NCI-H128 (cell line): ENCODE data around the gene DGKG.

Experiments
- DNase-seq: peaks from one replicate; lab custom pipeline; 2025; ENCODE audit not compliant: unreplicated experiment; lab: John Stamatoyannopoulos, UW

DGKG gene

GRCh38 chr3:186368176-186368575 lies 6.1 kb upstream of the DGKG start:
- no peak for DNase-seq

DNA sequence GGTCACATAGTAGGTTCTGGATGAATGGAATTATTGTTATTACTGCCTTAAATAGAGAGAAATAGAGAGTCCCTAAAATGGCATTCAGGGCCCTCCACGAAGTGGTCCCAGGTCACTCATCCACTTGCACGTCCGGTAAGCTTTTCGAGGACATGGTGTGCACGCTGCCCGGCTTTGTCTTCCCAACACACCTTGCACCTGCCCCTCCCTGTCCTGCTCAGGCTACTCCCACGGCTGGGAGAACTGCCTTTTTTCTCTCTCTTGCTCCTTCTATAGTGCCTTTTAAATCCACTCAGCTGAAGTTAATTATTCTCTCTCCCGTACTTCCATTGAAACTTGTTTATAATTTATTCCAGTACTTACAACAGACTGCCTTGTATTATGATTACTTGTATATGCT lies 5.6 kb upstream of the DGKG start:
- DNase-seq, result no peak

DNA sequence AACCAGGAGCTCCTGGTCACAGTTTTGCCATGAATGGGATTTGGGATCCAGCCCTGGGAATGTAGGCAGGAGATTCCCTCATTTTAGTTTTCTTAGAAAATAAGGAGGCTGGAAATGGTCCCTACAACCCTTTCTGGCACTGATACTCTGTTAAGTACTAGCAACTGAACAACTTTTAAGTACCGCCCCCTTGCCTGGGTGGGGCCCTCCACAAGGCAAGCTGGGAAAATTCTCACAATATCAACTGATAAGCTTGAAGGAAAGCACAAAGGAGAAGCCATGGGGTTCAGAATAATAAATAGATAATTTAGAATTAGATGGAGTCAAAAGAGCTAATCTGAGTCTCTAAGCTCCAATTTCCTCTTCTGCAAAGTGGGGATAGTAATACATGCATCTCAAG lies 4.2 kb upstream of the DGKG start:
- DNase-seq, result no peak

GRCh38 chr3:186365202-186365974 lies 3.4 kb upstream of the DGKG start:
- no peak for DNase-seq

GRCh38 chr3:186362988-186363387 lies 954 bp upstream of the DGKG start:
- no peak for DNase-seq

DNA sequence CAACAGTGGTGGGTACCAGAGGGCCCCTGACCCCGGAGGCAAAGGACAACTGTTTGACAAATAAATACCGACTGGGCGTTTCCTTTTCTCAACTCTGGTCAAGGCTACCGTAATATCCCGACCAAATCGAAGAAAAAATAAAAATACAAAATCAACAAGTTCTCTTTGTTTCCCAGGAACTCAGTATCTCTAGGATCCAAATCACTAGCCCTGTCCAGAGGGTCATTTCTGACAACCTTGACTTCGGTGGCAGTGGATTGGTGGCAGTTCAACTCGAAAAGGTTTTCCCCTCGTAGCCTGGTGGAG lies 456 bp upstream of the DGKG start:
- DNase-seq, result no peak

DNA sequence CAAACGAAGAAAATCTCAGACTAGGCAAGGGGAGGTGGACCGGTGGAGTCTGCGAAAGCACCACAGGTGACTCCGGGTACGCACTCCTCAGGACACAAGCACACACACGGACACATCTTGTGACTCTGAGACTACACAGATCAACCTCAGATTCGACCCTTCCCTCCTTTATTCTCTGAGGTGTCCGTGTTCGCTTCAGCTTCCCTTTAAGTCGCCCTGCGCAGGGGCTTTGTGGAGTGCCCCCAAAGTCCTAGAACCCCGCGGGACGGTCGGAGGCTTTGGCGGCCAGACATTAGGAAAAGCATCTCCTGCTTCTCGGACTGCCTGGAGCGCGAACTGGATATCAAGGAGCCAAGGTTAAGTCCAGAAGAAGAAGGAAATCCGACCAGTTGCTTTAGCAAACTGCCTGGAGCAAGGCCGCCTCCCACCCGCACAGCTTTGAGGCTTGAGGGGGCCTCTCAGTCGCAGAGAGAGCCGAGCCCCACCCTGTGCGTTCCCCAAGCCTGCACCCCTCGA lies 730 bp downstream of the DGKG start:
- no peak for DNase-seq

DNA sequence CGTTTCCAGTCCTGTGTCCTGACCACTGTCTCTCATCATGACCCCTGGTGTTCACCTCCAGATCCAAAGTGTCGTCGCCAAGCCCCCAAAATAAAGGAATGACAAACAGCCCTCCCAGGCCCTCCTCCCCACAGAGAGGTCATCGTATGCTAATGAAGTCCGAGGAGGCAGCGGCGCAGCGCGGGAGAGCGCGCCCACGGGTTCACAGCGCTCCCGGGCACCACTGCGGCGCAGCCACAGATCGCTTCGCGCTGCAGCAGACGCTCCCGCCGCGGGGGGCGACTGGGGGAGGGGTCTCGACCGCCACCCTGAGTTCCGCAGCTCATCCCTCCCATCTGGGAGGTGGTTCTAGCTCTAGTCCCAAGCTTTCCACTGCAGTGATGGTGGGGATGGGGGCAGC lies 1.3 kb downstream of the DGKG start:
- DNase-seq, result no peak

DNA sequence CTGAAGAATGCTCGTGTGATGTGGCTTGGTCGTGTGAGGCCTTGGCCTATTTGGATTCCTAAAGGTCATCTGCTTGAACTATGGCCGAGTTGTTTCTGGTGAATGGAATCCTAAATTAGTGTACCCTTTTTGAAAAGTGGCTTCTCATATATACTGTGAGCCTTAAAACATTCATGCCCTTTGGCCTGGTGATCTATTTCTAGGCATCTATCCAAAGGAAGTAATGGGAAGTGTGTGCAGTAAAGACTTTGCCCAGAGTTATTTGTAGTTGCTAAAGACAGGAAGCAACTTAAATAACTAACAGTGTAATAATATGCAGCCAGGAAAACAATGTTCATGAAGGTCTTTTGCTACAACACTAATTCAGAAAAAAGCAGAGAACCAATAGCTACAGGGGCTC lies 3.0 kb downstream of the DGKG start:
- DNase-seq, result no peak

DNA sequence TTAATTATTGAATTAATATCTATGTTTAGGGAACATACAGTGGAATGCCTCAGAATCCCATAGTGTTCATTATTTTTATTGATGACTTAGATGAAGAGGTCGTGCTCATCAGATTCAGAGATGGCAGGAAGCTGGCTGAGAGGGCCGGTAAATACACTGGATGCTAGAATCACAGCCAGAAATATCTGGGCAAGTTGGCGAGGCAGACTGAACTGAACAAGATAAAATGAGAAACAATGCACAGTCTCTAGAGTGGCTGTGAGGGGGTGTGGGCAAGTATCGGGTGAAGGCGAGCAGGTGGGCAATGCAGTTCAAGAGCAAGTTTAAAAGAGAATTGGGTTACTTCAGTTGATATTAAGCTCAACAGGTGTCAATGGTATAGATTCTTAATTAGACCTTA lies 5.9 kb downstream of the DGKG start:
- no peak for DNase-seq

DNA sequence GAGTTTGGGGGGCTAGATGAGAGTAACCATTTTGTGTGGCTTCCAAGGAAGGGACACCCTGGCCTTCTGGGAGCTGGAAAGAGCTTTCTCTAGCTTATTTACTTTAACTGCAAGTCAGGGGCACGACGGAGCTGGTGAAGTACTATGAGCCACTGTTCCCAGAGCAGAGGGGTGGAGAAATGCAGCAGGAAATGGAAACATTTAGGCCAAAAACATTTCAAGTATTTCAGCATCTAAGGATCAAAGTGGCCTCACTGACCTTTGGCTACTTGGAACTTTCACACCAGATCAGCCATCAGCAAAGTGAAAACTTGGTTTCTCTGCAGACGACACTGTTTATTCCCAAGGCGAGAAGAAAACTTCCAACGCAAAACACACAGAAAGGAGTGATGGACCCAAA lies 7.9 kb downstream of the DGKG start:
- no peak for DNase-seq

DNA sequence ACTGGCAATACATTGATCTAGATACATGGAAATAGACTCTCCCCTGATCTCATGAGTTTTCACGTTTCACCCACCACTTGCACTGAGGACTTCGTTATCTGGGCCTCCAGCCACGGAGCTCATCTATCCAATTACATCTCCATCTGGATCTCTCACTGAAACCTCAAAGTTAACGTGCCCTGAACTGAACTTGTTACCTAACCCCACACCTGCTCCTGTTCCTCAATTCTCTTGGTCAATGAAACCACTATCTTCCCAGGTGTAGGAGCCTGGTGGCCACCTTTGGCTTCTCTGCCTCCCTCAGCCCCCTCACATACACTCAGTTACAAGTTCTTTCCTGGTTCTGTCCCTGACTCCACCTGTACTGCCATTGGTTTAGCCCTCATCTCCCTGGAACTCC lies 9.7 kb downstream of the DGKG start:
- DNase-seq, result no peak

DNA sequence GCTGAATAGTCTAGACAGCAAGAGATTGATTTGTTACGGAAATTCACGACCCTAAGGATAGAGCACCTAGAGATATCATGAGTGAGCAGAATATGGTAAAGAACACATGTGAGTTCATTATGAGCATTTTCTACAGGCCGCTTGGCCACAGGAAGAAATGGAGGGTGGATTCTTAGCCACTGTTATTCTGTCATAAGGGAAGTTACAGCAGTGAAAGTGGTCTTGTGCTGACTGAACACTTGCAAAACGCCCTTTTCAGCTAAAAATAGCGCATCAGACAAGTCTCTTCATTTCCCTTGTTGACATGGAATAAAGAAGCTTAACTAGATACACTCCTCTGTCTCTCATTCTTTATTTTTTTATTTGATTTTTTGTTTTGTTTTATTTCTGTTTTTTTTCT lies 19.8 kb downstream of the DGKG start:
- DNase-seq, result no peak

DNA sequence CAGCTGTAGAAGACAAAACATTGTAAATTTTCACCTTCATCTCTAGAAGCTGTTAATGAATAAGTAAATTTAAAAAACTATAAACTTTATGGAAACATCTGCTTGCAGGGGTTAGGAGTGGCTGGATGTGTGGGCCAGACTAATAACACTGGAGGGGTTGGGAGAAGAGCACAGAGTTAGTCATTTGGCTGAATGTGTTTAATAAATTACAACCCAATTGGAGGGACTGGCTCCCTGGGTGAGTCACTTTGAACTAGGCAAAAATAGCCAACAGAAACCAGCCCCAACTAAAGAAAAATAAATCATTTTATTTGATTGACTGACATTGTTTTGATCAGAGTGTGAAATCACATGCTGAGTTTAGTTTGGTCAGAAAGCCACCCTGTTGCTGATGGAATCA lies 21.8 kb downstream of the DGKG start:
- DNase-seq, result no peak

GRCh38 chr3:186339180-186339918 lies 22.7 kb downstream of the DGKG start:
- DNase-seq, result no peak

- no peak for DNase-seq
These were observed 28.8 kb downstream of the DGKG start for GRCh38 chr3:186333256-186333655.

- no peak for DNase-seq
These were observed 31.1 kb downstream of the DGKG start for GRCh38 chr3:186330772-186331460.

- no peak for DNase-seq
These were observed 32.4 kb downstream of the DGKG start for GRCh38 chr3:186329589-186329988.

GRCh38 chr3:186327912-186328487 lies 34.0 kb downstream of the DGKG start:
- no peak for DNase-seq

DNA sequence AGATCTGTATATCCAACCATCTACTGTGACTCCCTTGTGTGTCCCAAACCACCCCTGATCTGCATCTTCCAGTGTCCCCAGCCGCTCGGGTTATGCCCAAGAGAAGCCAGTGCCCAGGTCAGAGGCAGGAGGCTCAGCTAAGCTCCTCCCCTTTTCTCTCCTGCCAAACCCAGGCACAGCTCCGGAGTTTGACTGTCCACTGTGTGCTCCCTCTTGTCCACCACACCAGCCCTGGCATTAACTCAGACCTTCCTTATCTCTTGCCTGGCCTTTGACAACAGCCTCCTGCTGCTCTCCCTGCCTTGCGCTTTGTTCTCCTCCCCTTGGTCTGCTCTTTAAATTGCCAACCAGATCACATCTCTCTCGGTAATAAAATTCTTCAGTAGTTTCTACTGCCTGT lies 39.3 kb downstream of the DGKG start:
- no peak for DNase-seq

DNA sequence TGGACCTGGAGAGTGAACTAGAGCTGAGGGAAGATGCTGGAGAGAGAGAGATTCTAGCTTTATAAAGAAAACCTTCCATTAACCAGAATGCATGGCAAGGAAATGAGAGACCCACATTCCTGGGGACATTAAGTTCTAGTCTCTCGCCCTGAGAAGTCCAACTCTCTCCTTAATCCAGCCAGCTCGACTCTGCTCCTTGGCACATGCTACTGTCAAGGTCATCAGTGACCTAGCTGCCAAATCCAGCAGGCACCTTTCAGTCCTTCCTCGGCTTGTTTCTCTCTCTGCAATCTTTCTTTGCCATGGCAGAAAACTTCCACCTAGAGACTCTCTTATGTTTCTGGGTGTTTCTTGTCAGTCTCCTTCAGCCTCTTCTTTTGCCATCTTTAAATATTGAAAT lies 40.3 kb downstream of the DGKG start:
- DNase-seq, result no peak
